Stimulated activated CD8-positive, alpha-beta memory T cell treated with anti-CD3 and anti-CD28 coated beads, Interleukin-15, amount 100 ng/mL, for 48 hours (primary cell): ENCODE data around the gene AUTS2.
"Not testable (repeated sequence)": the region's sequence is repeated elsewhere in the genome, so short reads cannot be mapped to it uniquely, and the experiment has no call there.

Source experiments
- DNase-seq, 2 donors: peaks; one replicate each; pipeline ENCODE4 v3.0.0-alpha.2; 2020; ENCODE audit warnings: low read depth in 2 of 2

Gene AUTS2

DNA sequence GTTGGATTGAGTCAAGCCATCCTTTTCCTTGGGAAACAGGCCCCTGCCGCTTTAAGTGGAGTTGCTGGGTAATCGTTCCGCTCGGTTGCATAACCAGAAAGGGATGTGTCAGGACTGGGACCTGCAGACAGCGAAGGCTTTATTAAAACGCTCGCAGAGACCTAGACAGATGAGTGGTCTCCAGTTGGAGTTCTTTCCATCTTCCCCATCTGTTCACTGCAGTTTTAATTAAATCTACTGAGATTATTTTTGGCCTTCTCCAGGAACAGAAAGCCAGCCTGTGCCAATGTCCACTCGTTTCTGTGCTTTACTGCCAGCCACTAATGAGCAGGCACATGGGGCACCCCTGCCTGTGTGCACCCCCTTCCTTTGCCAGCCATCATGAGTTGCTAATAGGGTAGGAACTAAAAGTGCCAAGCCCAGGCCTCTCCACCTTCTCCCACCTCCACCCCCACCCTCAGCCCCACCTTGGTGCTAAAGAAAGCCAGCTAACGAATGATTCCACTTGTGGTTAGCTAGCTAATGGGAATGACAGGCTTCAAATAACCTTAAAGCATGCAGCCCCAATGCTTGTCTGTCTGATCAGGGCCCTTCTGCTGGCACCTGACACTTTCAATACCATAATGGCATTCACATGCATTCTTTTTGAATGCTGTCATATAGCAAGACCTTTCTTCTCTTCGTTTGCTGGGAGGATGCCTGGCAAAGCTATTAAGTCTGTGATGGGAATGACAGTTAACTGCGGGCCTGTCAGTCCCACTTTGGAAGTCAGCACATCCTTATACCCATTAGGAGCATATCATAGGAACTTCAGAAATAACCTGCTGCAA lies 976.9 kb downstream of the AUTS2 start:
- DNase-seq: no peak

DNA sequence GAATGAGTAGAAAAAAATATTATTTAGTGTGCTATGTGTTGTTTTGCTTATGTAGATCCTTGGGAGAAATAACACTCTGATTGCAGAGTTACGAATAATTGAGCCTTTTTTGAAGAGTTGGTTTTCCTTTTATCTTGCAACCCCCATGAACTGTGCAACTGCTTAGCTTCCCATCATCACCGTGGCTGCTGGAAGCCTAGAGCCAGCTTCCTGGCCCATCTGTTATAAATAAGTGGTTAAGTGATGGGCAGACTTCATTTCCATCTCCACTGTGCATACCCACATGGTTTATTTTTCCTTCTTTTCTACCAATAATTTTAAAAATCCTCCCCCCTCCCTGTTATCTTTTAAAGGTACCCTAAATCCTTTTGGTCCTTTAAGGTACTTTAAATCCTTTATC lies 978.8 kb downstream of the AUTS2 start:
- no peak for DNase-seq

DNA sequence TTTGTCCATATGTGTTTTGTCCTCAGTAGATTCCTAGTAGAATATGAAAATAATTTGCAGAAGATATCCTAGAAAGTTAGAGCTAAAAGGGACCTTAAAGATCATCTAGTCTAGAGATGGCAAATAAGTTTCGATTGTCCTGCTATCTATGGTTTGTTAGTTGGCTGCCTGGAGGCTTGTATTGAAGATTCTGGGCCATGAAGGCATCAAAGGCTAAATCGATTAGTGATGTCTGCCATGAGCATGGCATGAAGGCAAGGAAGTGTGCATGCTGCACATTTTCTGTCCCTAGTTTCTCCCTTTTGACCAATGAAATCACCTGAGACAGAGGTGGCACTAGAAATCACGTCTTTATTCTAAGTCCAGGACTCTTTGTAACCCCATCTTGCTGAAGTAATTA lies 979.9 kb downstream of the AUTS2 start:
- DNase-seq: no peak

DNA sequence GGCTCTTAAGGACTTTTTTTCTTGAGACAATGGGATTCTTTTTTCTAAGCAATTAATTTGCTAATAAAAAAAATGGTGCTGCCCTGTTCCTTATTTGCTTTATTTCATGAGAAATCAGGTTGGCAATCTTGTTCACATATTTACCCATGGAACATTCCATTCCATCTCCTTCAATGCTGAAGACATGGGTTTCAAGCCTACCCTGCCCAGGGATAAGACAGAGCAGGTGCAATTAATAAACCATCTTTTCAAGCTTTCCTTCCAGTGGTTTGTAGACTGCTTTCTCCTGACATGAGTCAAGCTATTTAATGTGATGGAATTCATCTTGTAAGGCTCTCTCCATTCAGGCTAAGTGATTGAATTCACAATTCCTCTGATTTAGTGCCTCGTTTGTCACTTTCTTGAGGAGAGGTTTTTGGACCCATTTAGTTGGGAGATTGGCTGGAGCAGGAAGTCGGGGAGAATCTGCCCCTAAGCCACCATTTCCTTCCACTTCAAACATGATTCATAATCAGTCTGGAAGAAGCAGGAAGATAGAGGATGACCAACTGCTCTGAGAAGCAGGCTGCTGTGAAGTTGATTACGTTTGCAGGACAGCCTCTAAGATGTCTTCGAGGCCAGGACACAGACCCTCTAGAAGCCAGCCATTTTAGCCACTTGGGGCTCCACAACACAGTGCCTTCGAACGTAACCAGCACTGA lies 981.3 kb downstream of the AUTS2 start:
- no peak for DNase-seq

DNA sequence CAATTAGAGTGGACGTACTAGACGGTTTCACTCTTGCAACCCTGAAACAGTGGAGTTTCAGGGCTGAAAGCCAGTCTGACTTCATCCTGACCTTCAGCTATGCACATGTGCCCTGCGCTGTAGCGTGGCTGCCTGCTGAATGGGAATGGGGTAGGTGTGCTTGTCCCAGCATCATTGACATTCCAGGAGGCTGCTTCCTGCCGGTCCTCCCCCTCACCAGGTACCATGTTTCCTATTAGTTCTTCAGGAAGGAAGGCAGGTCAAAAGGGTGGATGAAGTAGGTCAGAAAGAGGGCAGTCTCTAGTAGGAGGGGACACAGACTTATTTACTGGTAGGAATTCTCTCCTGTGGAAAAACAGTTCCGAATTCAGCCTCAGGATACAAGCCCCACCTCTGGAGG lies 981.9 kb downstream of the AUTS2 start:
- DNase-seq: no peak

DNA sequence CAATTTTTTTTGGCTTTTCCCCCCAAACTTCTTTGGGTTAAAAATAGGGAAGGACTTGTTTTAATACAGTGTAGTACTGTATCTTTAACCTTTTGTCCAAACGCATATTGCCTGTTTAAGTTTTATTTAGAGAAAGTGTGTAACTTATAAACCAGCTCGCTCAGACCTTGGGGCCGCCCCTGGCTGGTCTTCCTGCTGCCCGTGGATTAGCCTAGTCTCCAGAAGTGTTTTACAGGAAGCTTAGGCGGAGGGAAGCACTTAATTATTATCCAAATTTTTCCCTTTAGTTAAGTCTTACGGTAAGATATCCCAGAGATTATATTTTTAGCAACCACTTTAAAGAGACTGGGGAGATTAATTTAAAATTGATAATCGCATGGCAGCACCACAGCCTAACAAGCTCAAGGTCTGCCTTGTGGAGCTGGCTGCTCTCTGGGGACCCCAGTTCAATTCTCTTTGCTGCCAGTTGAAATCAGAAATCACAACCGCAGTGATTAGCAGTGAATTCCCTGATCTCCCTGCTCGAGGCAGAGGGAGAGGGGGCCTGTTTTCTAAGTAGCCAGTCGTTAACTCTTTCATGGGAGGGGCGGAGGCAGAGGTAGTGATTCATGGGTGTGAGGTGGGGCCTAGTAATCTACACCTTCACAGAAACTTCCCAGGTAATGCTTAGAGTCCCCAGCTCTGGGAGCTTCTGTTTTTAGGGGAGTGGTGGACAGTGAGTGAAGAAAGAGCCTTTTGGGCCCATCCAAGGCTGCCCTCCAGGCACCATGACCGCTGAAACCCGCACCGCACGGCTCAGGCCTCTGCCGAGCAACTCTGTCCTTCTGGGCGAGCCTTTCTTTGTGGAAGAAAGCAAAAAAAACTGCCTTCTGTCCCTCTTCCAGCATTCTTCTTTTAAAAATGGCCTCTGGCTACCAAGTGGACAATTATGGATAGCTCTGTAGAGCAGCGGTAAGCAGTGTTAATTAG lies 984.9 kb downstream of the AUTS2 start:
- no peak for DNase-seq

DNA sequence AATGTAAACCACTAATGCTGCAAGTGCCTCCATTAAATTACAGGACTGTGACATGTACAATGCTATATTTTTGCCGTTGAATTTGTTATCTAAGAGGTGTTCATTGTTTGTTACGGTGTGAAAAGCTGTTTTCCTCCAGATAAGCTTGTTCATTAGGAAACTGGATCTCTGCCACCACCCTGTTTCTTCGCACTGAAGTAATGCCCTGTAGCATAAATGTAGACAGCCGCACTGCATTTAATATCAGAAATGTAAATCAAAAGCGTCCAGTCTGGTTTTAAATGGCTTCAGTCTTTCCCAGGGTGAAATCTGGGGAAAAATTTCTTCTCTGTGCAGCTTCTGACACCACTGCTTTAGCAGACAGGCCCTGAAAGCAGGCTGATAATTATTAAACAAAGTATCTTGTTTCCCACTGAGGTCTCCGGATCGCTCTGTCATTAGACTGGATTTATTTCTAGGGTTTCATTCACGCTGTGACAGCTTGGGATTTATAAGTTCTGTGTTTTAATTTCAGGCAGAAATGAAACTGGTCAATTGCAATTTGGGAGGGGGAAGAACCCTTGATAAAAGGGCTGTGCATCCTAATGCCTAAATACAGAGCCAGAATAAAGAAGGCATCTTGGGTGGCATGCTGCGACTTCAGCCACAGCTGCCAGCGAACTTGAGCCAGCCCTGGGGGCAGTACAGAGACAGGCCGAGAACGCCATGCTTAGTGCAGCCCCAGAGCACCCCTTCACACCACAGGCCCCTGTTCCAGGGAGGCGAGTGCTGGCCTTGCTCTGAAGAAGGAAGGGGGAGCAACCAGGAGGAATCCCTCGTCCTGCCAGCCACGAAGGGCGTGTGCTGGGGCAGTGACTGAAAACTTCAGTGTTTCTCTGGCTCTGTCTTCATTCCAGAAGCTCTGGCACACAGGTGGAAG lies 985.9 kb downstream of the AUTS2 start:
- DNase-seq: no peak

DNA sequence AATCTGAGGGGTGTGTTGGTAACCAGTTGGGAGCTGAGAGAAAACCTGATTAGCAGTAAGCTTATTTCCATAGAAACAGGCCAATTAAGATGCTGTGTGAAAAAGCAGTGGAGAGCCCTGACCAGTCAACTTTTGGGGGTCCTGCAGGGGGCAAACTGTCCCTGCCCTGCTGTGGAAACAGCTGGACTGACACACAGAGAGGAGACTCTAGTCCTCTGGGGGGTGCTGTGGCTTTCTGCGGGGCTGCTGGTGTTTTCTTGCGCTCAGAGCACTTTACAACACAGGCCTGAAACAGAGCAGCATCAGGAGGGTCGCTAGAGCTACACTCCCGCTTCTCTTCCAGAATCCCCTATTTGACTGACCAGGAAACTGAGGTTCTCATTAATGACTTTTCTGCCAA lies 986.8 kb downstream of the AUTS2 start:
- DNase-seq: no peak

DNA sequence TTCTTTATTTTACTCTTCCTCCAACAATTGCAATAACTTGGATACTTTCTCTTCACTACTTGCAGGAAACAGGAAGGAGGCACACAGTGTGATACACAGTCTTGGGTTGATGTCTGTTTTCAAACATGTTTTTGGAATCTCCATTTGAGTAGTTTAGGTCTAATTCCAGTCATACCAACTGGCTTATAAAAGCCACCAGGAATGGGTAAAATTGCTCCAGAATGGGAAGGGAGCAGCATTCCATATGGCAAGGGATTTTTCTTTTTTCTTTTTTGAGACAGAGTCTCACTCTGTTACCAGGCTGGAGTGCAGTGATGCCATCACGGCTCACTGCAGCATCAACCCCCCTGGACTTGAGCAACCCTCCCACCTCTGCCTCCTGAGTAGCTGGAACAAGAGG lies 988.5 kb downstream of the AUTS2 start:
- DNase-seq: no peak

DNA sequence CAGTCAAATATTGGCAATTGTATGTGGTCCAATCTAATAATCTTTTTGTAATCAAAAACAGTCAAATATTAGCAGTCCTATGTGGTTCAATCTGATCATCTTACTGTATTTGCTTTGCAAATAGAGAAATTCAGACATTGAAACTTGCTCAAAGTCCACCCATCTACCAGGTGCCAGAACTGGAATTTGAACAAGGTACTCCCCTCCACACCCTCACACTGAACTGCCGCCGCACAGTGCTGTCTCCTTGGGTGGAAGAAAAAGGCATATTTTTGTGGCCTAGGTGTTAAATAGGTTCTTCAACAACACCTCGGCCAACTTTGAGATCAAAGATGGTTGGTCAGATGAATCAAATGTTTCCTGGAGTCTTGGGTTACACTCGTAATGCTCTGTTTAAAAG lies 989.5 kb downstream of the AUTS2 start:
- no peak for DNase-seq

DNA sequence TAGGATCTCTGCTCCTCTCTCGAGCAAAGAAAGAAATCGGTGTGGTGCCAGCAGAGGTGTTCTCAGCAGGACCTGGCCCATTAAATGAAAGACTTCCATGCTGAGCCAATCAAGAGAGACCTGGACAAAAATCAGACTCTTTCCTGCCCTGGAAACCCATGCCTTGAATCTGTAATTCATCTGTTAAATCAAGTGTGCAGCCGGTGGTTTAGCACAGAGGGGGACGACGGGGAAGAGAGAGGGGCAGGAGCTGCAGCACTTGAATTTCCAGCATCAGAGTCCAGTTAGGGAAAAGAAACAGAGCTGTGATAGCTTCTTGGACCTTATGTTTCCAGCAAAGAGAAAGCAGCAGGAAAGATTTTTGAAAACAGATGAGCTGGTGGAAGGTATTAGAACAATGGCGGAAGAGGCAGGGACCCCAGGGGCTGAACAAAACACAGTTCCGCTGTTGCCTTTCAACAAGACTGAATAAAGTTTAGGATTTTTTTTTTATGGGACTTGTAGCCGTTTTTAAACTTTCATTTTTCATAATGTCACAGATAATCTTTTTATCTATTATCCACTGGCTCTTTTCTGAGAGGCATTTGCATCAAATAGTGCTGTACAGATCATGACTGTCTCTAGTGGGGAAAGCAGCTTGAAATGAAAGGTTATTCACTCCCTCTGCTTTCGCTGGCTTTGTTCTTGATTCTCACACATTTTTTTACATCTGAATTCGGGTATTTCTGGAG lies 990.1 kb downstream of the AUTS2 start:
- no peak for DNase-seq

DNA sequence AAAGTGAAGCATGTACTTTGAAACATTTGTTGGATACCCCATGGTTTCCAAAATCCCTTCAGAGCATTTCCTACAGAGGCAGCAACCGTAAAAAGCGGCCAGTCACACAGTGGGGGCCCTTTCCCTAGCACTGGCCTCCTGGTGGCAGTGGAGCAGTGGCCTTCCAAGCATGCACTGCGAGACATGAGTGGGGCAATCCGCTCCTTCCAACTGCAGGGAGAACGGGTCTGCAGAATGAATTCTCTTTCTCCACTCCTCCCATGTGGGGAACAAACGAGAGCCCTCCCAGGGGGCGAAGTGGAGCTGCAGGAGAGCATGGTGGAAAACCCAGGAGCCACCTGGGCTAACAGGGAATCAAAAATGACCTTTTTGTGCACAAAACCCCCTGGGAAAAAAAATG lies 990.7 kb downstream of the AUTS2 start:
- DNase-seq: no peak

DNA sequence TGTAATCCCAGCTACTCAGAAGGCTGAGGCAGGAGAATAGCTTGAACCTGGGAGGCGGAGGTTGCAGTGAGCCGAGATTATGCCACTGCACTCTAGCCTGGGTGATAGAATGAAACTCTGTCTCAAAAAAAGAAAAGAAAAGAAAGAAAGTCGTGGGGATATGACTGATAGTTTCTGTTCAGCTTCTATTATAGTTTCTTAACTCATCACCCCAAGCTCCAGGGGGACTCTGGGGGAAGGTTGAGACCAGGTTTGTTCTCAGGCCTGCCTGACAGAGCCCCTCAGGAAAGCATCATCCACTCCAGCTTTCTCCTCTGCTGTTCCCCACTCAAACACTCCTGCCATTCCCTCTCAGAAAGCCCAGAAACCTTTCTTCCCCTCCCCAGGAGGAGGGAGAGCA lies 991.3 kb downstream of the AUTS2 start:
- no peak for DNase-seq

DNA sequence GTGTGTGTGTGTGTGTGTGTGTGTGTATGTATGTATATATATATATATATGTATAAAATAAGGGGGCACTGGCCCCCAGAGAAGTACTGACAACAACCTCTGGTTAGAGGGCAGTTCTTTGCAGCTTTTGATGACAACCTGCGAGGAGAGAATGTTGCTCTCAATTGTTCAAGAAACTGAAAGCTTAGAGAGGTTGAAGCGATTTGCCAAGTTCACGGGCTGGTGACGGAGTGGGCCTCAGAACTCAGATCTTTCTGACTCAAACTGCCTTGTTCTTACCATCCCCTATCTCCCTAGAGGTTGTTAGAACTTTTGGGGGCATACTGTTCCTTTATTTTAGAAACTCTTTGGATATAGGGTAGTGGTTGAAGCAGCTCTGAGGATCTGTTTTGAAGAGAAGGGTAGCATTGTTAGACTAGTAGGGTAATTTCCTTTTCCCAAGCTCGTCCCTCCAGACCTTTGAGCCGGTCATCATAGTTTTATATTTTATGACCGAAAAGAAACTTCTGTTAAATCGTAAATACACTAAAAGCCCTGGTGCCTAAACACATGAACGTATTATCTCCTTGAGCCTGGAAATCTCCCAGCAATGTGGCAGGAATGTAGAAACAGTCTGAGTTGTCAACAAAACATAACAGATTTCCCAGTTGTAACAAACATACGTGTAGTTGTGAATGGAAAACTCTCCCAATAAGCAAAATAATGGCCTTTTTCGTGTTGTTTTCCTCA lies 992.0 kb downstream of the AUTS2 start:
- no peak for DNase-seq

DNA sequence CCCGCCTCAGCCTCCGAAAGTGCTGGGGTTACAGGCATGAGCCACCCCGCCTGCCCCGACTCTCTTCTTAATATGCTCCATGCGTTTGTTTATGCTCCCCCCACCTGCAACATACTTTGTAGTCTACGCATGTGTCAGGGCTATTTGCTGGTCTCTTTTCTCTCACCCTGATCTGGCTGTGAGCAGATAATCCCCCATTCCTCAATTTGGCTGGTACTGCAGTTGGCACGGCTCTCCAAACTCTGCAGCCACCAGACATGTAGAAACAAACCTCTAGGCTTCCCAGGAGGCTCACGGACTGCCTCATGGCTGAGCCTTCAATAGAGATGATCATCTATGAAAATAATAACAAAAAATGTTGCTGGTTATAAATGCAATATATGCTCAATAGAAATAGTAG lies 993.4 kb downstream of the AUTS2 start:
- no peak for DNase-seq

DNA sequence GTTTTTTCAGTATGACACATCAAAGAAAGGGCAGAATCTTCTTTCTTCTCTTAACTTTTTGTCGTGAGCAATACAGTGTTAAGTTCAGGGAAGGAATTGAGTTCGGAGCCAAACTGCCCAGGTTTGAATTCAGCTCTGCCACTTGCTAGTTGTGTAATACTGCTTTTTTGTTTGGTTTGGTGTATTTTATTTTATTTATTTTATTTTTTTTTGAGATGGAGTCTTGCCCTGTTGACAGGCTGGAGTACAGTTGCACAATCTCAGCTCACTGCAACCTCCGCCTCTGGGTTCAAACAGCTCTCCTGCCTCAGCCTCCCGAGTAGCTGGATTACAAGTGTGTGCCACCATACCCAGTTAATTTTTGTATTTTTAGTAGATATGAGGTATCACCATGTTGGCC lies 993.9 kb downstream of the AUTS2 start:
- no peak for DNase-seq

DNA sequence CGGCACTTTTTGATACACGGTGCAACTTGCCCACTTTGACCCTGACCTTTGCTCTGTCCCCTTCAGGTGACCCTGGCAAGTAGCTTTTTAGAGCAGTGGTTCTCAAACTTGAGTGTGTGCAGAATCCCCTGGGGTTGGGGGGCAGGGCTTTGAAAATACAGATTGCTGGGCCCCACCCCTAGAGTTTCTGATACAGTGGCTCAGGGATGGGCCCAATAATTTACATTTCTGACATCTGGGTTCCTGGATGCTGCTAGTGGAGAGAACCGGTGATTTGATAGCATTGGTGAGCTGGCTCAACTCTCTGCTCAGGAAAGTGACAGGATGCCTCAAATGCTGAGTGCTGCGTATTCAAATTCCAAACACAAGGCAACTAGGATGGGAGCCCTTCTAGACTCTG lies 995.9 kb downstream of the AUTS2 start:
- no peak for DNase-seq

DNA sequence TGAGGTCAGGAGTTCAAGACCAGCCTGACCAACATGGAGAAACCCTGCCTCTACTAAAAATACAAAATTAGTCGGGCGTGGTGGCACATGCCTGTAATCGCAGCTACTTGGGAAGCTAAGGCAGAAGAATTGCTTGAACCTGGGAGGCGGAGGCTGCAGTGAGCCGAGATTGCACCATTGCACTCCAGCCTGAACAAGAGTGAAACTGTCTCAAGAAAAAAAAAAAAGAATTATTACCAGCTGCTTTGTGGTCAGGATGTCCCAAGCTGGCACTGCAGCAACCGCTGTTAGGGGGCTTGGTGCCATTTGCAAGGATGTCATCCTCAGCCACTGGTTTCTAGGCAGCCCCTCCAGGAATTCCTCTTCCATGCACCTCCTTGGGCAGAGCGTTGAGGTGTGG lies 996.6 kb downstream of the AUTS2 start:
- DNase-seq: not testable (repeated sequence)

DNA sequence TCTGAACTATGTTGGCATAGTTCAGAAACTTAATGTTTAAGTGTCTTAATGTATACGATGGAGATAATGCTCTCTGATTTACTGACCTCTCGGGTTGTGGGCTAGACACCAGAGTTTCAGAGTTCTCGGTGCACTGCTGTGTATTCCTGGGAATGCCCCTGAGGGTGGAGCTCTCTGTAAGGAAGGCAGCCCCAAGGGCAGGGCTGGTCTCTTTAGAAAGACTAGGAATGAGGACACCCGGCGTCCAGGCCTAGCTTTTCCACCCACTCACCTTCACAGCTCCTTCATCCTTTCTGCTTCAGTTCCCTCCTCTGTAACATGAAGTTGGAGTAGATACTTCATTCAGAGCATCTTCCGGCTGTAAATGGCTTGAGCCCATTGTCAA lies 997.1 kb downstream of the AUTS2 start:
- no peak for DNase-seq
